Neural crest cell (in vitro differentiated cells): ENCODE measurements around the gene GRK5. TPM values are rescaled to one million over a fixed set of nuclear protein-coding genes. Genes with fewer than 3 reads are reported as not detected.

Source experiments
- DNase-seq: peaks from one replicate; pipeline ENCODE4 v3.0.0; 2021; ENCODE audit warnings: low read depth, mixed read lengths, low spot score
- H3K27ac Mint-ChIP-seq: one replicate; pipeline ENCODE4 v1.8.0; 2021; ENCODE audit warnings: mild to moderate bottlenecking, mixed read lengths; ENCODE audit not compliant: unreplicated experiment
- H3K27me3 Mint-ChIP-seq: 2 replicates; pipeline ENCODE4 v1.8.0; 2021; ENCODE audit warnings: low read depth, mild to moderate bottlenecking, mixed read lengths
- H3K36me3 Mint-ChIP-seq: 2 replicates; pipeline ENCODE4 v1.8.0; 2021; ENCODE audit warnings: low read depth, mild to moderate bottlenecking, mixed read lengths
- H3K4me1 Mint-ChIP-seq: 2 replicates; pipeline ENCODE4 v1.8.0; 2021; ENCODE audit warnings: mixed read lengths
- H3K4me3 Mint-ChIP-seq: one replicate; pipeline ENCODE4 v1.8.0; 2021; ENCODE audit warnings: mild to moderate bottlenecking, mixed read lengths
- H3K9me3 Mint-ChIP-seq: 2 replicates; pipeline ENCODE4 v1.8.0; 2021; ENCODE audit warnings: mixed read lengths
- total RNA-seq: library from RNA; stranded (reverse); gene quantifications from 2 replicates; pipeline ENCODE4 v1.2.1, GENCODE V29; 2021
- TF ChIP-seq, protein P1 (sequence below): fragments of 200-600 bp; sonication (generic); conservative IDR thresholded peaks from 2 replicates; pipeline ENCODE4 v1.5.0; 2021; ENCODE audit warnings: antibody characterized with exemption, mild to moderate bottlenecking

Gene GRK5
- total RNA-seq, 1 donor from 2014 or later: 13.5 TPM

DNA sequence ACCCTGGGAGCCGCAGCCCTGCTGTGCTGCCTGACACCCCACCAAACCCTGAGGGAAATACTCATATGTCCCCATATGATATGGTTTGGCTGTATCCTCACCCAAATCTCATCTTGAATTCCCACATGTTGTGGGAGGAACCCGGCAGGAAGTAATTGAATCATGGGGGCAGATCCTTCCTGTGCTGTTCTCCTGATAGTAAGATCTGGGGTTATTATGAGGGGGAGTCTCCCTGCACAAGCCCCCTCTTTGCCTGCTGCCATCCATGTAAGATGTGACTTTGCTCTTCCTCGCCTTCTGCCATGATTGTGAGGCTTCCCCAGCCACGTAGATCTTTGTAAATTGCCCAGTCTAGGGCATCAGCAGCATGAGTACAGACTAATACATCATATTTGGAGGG is 266.4 kb downstream of the GRK5 start:
- no peak for DNase-seq
- TF ChIP-seq, protein P1, sequence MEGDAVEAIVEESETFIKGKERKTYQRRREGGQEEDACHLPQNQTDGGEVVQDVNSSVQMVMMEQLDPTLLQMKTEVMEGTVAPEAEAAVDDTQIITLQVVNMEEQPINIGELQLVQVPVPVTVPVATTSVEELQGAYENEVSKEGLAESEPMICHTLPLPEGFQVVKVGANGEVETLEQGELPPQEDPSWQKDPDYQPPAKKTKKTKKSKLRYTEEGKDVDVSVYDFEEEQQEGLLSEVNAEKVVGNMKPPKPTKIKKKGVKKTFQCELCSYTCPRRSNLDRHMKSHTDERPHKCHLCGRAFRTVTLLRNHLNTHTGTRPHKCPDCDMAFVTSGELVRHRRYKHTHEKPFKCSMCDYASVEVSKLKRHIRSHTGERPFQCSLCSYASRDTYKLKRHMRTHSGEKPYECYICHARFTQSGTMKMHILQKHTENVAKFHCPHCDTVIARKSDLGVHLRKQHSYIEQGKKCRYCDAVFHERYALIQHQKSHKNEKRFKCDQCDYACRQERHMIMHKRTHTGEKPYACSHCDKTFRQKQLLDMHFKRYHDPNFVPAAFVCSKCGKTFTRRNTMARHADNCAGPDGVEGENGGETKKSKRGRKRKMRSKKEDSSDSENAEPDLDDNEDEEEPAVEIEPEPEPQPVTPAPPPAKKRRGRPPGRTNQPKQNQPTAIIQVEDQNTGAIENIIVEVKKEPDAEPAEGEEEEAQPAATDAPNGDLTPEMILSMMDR: no peak
- Mint-ChIP-seq H3K4me3 (no peak overlapping the region), H3K27me3 (peaks cover 51% of the 10 kb centered on the region), H3K36me3 (no peaks in the 10 kb centered on the region), H3K27ac (no peak overlapping the region), H3K4me1 (peaks cover 10% of the 10 kb centered on the region), H3K9me3 (peaks cover 5% of the 10 kb centered on the region)

DNA sequence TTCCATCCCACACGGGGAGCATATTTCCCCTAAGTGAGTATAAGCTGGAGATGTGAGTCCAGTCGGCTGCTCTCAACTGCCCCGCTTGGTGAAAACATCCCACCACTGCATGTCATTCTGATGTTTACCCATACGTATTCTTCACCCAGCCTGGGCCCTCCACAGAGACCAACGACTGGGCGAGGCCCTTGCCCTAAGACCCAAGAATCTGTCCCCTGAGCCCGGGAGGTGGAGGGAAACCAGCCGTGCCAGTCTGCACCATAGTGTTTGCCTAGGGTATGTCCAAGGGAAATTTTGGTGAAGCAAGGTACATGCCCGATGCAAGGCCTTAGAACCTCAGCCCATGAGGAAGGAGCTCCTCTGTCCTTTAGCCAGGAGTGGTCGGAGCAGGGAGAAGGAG is 267.2 kb downstream of the GRK5 start:
- H3K9me3 Mint-ChIP-seq: peaks cover 5% of the 10 kb centered on the region
- no peak overlapping the region for H3K27ac Mint-ChIP-seq
- TF ChIP-seq, protein P1: no peak
- H3K36me3 Mint-ChIP-seq: no peaks in the 10 kb centered on the region
- no peak for DNase-seq
- peaks cover 16% of the 10 kb centered on the region for H3K4me1 Mint-ChIP-seq
- no peak overlapping the region for H3K4me3 Mint-ChIP-seq
- peaks cover 59% of the 10 kb centered on the region for H3K27me3 Mint-ChIP-seq

DNA sequence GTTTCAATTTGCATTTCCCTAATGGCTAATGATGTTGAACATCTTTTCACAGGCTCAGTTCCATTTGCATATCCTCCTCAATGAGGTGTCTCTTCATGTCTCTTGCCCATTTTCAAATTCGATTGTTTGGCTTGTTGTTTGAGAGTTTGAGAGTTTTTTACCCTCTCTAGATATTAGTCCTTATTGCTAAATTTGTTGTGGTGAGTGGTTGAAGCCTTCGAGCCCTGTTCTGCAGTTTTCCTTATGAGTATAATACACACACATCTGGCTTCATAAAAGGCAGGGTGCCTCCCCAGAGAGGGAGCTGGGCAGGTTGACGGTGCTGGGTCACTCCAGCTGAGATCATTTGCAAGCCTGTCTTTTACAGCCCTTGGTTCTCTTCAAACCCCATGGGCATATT is 270.1 kb downstream of the GRK5 start:
- H3K4me1 Mint-ChIP-seq: peaks cover 19% of the 10 kb centered on the region
- H3K9me3 Mint-ChIP-seq: peaks cover 5% of the 10 kb centered on the region
- H3K4me3 Mint-ChIP-seq: no peak overlapping the region
- TF ChIP-seq, protein P1: no peak
- DNase-seq: no peak
- no peaks in the 10 kb centered on the region for H3K36me3 Mint-ChIP-seq
- H3K27ac Mint-ChIP-seq: no peak overlapping the region
- H3K27me3 Mint-ChIP-seq: peaks cover 45% of the 10 kb centered on the region

DNA sequence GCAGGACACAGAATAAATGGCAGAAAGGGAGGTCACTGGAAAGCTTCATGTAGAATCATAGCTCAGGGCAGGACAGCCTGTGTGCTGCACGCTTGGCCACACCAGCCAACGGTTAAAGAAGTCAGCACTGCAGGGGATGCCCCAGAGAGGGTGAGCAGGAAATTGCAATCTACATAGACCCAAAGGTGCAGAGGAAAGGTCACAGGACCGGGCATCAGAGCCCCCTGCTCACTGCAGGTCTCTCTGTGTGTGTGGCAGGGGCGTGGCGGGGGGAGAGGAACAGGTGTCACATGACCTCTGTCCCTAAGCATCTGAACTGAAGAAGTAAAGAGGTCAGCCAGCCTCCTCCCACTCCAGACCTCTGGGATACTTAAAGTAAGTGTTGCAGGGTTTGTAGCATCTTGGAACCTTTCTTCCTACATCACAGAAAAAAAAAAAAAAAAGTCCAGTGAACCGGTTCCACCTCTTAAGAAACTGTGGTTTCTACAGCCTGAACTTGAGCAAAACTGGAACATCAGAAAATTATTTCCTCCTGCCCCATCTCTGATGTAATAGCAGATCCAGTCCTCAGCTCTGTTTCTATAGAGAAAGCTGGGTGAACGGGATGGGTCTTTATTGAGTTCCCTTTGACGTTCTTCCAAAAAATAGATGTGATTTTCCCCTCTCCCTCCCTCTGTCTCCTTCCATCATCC is 270.9 kb downstream of the GRK5 start:
- TF ChIP-seq, protein P1: no peak
- peaks cover 19% of the 10 kb centered on the region for H3K4me1 Mint-ChIP-seq
- H3K9me3 Mint-ChIP-seq: peaks cover 5% of the 10 kb centered on the region
- peaks cover 43% of the 10 kb centered on the region for H3K27me3 Mint-ChIP-seq
- H3K36me3 Mint-ChIP-seq: no peaks in the 10 kb centered on the region
- no peak for DNase-seq
- H3K27ac Mint-ChIP-seq: no peak overlapping the region
- H3K4me3 Mint-ChIP-seq: no peak overlapping the region

DNA sequence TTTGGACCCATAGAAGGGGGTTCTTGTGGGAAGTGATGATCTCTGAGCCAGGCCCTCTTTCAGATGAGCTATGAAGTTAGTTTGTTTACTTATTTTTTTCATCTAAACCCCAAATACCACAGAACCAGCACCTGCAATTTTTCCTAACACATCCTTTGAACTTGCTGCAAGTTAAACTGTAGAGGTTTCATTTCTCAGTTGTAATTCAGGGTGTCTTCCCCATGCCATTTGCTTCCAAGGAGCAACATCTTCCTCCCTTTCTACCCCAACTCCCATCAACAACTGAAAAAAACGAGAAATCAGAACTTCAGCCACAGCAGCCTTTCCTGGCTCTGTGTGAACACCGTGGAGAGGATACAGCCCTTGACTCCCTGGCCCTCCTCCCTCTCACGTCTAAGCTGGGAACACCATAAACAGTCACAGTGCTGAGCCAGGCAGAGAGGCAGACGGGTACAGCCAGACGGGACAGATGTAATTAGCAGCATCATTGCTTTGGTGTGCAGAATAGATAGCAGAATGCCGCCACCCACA is 271.5 kb downstream of the GRK5 start:
- Mint-ChIP-seq H3K4me1 (peaks cover 19% of the 10 kb centered on the region), H3K27me3 (peaks cover 40% of the 10 kb centered on the region), H3K27ac (no peak overlapping the region), H3K36me3 (no peaks in the 10 kb centered on the region), H3K9me3 (peaks cover 2% of the 10 kb centered on the region), H3K4me3 (no peak overlapping the region)
- TF ChIP-seq, protein P1: no peak
- no peak for DNase-seq
